ENCODE measurements around the gene CAMTA1. TPM values are rescaled to one million over a fixed set of nuclear protein-coding genes. Genes with fewer than 3 reads are reported as not detected.

Gene CAMTA1
- total and polyA plus RNA-seq, 9 of the 15 experiments (the other 6 are each of a cell fraction or from before 2014, with no cell fraction given) = 43.9 to 161 (median 65.9) TPM

DNA sequence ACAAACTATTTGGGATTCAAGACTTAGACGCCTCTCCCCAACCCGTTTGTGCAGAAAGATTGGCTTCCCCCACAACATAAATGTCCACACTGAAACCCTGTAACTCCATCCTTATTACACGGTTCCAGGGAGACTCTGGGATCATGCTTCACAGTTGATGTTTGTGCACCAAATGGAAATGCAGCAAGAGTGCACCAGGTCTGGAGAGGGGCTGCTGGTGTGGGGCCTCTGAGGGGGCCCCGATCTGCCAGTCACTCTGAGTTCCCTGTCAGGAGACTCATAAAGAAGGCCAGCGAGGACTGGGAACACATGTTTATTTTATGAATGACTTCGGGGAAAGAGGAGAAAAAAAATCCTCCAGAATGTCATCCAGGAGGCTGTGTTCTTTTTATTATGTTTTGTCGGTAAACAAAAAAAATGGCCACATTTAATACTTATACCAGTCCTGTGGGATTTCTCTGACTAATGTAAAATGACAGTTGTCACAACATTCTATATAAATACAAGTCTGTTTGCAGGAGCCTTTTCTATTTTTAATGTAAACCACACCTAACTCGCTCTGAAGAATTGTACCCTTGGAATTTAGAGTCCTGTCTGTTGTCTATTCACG lies 546.8 kb downstream of the CAMTA1 start:
- no TSS peak for BruUV-seq (replicated peaks)
- H3K4me3 ChIP-seq = no peak overlapping the region
- ChIA-PET CTCF (ENCODE audit: low intra/inter-chr PET ratio) (no interaction called here), POLR2A (no interaction called here)
- no peak for FAIRE-seq
- no peak overlapping the region for H3K9ac ChIP-seq (ENCODE audit: insufficient read depth in 1 of 2, low read depth in 2 of 2, low read length in 2 of 2)
- in situ Hi-C loops (cut with MboI) = loop anchor here (5.0 kb wide), 1 partner anchor 45 kb away; no protein-coding TSS in a partner anchor
- H3K9me1 ChIP-seq (ENCODE audit: control insufficient read depth, insufficient read depth, low read length) = no peaks in the 10 kb centered on the region
- H3K9me3 ChIP-seq (replicated peaks; ENCODE audit: control insufficient read depth, insufficient read depth, low read depth, low read length) = no peaks in the 10 kb centered on the region
- no peaks in the 10 kb centered on the region for H4K20me1 ChIP-seq (replicated peaks; ENCODE audit: control insufficient read depth, insufficient read depth, low read length)
- H3K27ac ChIP-seq (ENCODE audit: extremely low read depth, low read depth, low read length) = no peak overlapping the region
- H2AFZ ChIP-seq (ENCODE audit: low read depth, low read length) = no peak overlapping the region
- intact Hi-C loops (cut with micrococcal nuclease) = no loop called here
- H3K4me1 ChIP-seq (replicated peaks in 1 of 2; ENCODE audit: control insufficient read depth in 2 of 2, insufficient read depth in 2 of 2, low read length in 2 of 2) = no peaks in the 10 kb centered on the region
- DNase-seq (ENCODE audit: extremely low read depth in 1 of 4, low spot score in 3 of 4) = no peak
- no peaks in the 10 kb centered on the region for H3K79me2 ChIP-seq (ENCODE audit: control insufficient read depth, insufficient read depth, low read length)
- under 1% methylated on average over 9 of the region's 9 CpGs for WGBS (ENCODE audit: insufficient coverage, low coverage, missing lambda C conversion rate)
- ATAC-seq = no peak
- no peaks in the 10 kb centered on the region for H3K36me3 ChIP-seq (ENCODE audit: control insufficient read depth, insufficient read depth, low read length)
- H3K27me3 ChIP-seq (ENCODE audit: control insufficient read depth in 2 of 2, insufficient read depth in 2 of 2, low read length in 2 of 2) = peaks cover 22 to 62% of the 10 kb centered on the region in 2 experiments
- no peak overlapping the region for H3K4me2 ChIP-seq (ENCODE audit: insufficient read depth, low read length)
- TF ChIP-seq ZNF311 (CRISPR knock-in tag; IDR thresholded peaks at IDR 0.05) (no peak), BRD4 (IDR thresholded peaks at IDR 0.05) (no peak), ETS2 (tag; IDR thresholded peaks at IDR 0.05; ENCODE audit: borderline replicate concordance, poor library complexity, severe bottlenecking) (no peak), TRIM28 (IDR thresholded peaks at IDR 0.05) (no peak), RBM15 (IDR thresholded peaks at IDR 0.05; ENCODE audit: insufficient read depth, low read length) (no peak), ATF7 (IDR thresholded peaks at IDR 0.05) (no peak), SLC30A9 (CRISPR knock-in tag; IDR thresholded peaks at IDR 0.05) (no peak), ZFP1 (CRISPR knock-in tag; IDR thresholded peaks at IDR 0.05) (no peak), PRPF4 (IDR thresholded peaks at IDR 0.05; ENCODE audit: insufficient read depth, low read depth, low read length, poor library complexity, severe bottlenecking) (no peak), POLR3G (IDR thresholded peaks at IDR 0.05; ENCODE audit: extremely low read depth, insufficient read length, insufficient replicate concordance) (no peak), ILK (tag; IDR thresholded peaks at IDR 0.05; ENCODE audit: borderline replicate concordance, low read depth) (no peak), HNRNPL (IDR thresholded peaks at IDR 0.05; ENCODE audit: low read depth, low read length) (no peak), RBBP5 (IDR thresholded peaks at IDR 0.05; ENCODE audit: borderline replicate concordance, insufficient read depth, low read length, poor library complexity, severe bottlenecking) (no peak), TAL1 (IDR thresholded peaks at IDR 0.05) (no peak), ZNF830 (CRISPR knock-in tag; IDR thresholded peaks at IDR 0.05) (no peak), ZNF174 (CRISPR knock-in tag; IDR thresholded peaks at IDR 0.05) (no peak)
